Measurements from ENCODE around the gene ACAA1. TPM values are rescaled to one million over a fixed set of nuclear protein-coding genes. Genes with fewer than 3 reads are reported as not detected.

ACAA1 gene
- total and polyA plus RNA-seq, 2 experiments from 2014 or later, result 21.4 to 26.6 TPM

DNA sequence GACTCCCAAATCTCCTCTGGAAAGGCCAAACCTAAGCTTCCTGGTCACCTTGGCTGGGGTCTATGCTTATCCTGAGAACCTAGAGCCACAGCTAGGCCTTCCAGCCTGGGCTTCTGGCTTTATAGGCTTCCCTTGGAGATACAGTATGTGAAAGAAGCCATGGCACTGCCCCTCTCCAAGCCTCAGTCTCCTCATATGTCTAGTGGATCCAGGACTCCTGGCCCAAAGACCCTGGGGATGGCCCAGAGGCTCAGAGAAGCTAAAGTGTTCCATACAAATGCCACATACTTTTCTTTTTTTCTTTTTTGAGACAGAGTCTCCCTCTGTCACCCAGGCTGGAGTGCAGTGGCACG lies 8.6 kb downstream of the ACAA1 start:
- no peak overlapping the region for H3K27ac ChIP-seq (ENCODE audit: low read depth)
- no peak overlapping the region for H3K4me3 ChIP-seq
- H3K27me3 Mint-ChIP-seq (ENCODE audit: insufficient read depth, low read depth, poor library complexity), result peaks cover 4% of the 10 kb centered on the region
- H4K20me1 ChIP-seq (replicated peaks; ENCODE audit: insufficient read depth), result peaks cover 13% of the 10 kb centered on the region; the same call in 1 of the 2 replicates
- H3K9me3 Mint-ChIP-seq, result no peaks in the 10 kb centered on the region
- no peak overlapping the region for H3K4me2 ChIP-seq
- no peaks in the 10 kb centered on the region for H3K9me2 ChIP-seq (ENCODE audit: insufficient read depth)
- no peak overlapping the region for H2AFZ ChIP-seq
- TF ChIP-seq, protein P1, sequence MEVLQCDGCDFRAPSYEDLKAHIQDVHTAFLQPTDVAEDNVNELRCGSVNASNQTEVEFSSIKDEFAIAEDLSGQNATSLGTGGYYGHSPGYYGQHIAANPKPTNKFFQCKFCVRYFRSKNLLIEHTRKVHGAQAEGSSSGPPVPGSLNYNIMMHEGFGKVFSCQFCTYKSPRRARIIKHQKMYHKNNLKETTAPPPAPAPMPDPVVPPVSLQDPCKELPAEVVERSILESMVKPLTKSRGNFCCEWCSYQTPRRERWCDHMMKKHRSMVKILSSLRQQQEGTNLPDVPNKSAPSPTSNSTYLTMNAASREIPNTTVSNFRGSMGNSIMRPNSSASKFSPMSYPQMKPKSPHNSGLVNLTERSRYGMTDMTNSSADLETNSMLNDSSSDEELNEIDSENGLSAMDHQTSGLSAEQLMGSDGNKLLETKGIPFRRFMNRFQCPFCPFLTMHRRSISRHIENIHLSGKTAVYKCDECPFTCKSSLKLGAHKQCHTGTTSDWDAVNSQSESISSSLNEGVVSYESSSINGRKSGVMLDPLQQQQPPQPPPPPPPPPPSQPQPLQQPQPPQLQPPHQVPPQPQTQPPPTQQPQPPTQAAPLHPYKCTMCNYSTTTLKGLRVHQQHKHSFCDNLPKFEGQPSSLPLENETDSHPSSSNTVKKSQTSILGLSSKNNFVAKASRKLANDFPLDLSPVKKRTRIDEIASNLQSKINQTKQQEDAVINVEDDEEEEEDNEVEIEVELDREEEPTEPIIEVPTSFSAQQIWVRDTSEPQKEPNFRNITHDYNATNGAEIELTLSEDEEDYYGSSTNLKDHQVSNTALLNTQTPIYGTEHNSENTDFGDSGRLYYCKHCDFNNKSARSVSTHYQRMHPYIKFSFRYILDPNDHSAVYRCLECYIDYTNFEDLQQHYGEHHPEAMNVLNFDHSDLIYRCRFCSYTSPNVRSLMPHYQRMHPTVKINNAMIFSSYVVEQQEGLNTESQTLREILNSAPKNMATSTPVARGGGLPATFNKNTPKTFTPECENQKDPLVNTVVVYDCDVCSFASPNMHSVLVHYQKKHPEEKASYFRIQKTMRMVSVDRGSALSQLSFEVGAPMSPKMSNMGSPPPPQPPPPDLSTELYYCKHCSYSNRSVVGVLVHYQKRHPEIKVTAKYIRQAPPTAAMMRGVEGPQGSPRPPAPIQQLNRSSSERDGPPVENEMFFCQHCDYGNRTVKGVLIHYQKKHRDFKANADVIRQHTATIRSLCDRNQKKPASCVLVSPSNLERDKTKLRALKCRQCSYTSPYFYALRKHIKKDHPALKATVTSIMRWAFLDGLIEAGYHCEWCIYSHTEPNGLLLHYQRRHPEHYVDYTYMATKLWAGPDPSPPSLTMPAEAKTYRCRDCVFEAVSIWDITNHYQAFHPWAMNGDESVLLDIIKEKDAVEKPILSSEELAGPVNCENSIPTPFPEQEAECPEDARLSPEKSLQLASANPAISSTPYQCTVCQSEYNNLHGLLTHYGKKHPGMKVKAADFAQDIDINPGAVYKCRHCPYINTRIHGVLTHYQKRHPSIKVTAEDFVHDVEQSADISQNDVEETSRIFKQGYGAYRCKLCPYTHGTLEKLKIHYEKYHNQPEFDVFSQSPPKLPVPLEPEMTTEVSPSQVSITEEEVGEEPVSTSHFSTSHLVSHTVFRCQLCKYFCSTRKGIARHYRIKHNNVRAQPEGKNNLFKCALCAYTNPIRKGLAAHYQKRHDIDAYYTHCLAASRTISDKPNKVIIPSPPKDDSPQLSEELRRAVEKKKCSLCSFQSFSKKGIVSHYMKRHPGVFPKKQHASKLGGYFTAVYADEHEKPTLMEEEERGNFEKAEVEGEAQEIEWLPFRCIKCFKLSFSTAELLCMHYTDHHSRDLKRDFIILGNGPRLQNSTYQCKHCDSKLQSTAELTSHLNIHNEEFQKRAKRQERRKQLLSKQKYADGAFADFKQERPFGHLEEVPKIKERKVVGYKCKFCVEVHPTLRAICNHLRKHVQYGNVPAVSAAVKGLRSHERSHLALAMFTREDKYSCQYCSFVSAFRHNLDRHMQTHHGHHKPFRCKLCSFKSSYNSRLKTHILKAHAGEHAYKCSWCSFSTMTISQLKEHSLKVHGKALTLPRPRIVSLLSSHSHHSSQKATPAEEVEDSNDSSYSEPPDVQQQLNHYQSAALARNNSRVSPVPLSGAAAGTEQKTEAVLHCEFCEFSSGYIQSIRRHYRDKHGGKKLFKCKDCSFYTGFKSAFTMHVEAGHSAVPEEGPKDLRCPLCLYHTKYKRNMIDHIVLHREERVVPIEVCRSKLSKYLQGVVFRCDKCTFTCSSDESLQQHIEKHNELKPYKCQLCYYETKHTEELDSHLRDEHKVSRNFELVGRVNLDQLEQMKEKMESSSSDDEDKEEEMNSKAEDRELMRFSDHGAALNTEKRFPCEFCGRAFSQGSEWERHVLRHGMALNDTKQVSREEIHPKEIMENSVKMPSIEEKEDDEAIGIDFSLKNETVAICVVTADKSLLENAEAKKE (CRISPR knock-in tag; IDR thresholded peaks at IDR 0.05), result no peak
- TF ChIP-seq CREB1 (CRISPR knock-in tag; IDR thresholded peaks at IDR 0.05; ENCODE audit: low read depth) (no peak), ZNF114 (CRISPR knock-in tag; IDR thresholded peaks at IDR 0.05) (no peak), EZH2phosphoT487 (IDR thresholded peaks at IDR 0.05; ENCODE audit: unreplicated experiment) (no peak), STAT1 (IDR thresholded peaks at IDR 0.05; ENCODE audit: unreplicated experiment) (no peak), POLR2AphosphoS5 (IDR thresholded peaks at IDR 0.05; ENCODE audit: low read depth) (no peak), EZH2 (IDR thresholded peaks at IDR 0.05; ENCODE audit: low read depth, unreplicated experiment) (no peak), NANOG (IDR thresholded peaks at IDR 0.05; ENCODE audit: borderline replicate concordance) (no peak), JUNB (IDR thresholded peaks at IDR 0.05; ENCODE audit: unreplicated experiment) (no peak), ZNF331 (CRISPR knock-in tag; IDR thresholded peaks at IDR 0.05; ENCODE audit: low read depth) (no peak)
- TF ChIP-seq, protein P2, sequence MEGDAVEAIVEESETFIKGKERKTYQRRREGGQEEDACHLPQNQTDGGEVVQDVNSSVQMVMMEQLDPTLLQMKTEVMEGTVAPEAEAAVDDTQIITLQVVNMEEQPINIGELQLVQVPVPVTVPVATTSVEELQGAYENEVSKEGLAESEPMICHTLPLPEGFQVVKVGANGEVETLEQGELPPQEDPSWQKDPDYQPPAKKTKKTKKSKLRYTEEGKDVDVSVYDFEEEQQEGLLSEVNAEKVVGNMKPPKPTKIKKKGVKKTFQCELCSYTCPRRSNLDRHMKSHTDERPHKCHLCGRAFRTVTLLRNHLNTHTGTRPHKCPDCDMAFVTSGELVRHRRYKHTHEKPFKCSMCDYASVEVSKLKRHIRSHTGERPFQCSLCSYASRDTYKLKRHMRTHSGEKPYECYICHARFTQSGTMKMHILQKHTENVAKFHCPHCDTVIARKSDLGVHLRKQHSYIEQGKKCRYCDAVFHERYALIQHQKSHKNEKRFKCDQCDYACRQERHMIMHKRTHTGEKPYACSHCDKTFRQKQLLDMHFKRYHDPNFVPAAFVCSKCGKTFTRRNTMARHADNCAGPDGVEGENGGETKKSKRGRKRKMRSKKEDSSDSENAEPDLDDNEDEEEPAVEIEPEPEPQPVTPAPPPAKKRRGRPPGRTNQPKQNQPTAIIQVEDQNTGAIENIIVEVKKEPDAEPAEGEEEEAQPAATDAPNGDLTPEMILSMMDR (conservative IDR thresholded peaks at IDR 0.05; ENCODE audit: low read depth in 2 of 2), result no peak
- TF ChIP-seq, protein P3, sequence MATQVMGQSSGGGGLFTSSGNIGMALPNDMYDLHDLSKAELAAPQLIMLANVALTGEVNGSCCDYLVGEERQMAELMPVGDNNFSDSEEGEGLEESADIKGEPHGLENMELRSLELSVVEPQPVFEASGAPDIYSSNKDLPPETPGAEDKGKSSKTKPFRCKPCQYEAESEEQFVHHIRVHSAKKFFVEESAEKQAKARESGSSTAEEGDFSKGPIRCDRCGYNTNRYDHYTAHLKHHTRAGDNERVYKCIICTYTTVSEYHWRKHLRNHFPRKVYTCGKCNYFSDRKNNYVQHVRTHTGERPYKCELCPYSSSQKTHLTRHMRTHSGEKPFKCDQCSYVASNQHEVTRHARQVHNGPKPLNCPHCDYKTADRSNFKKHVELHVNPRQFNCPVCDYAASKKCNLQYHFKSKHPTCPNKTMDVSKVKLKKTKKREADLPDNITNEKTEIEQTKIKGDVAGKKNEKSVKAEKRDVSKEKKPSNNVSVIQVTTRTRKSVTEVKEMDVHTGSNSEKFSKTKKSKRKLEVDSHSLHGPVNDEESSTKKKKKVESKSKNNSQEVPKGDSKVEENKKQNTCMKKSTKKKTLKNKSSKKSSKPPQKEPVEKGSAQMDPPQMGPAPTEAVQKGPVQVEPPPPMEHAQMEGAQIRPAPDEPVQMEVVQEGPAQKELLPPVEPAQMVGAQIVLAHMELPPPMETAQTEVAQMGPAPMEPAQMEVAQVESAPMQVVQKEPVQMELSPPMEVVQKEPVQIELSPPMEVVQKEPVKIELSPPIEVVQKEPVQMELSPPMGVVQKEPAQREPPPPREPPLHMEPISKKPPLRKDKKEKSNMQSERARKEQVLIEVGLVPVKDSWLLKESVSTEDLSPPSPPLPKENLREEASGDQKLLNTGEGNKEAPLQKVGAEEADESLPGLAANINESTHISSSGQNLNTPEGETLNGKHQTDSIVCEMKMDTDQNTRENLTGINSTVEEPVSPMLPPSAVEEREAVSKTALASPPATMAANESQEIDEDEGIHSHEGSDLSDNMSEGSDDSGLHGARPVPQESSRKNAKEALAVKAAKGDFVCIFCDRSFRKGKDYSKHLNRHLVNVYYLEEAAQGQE (IDR thresholded peaks at IDR 0.05; ENCODE audit: unreplicated experiment), result no peak
- TF ChIP-seq, protein P4, sequence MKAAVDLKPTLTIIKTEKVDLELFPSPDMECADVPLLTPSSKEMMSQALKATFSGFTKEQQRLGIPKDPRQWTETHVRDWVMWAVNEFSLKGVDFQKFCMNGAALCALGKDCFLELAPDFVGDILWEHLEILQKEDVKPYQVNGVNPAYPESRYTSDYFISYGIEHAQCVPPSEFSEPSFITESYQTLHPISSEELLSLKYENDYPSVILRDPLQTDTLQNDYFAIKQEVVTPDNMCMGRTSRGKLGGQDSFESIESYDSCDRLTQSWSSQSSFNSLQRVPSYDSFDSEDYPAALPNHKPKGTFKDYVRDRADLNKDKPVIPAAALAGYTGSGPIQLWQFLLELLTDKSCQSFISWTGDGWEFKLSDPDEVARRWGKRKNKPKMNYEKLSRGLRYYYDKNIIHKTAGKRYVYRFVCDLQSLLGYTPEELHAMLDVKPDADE (IDR thresholded peaks at IDR 0.05), result no peak
- no peaks in the 10 kb centered on the region for H3K4me1 ChIP-seq (ENCODE audit: insufficient read depth)
- ATAC-seq (no peak), DNase-seq (ENCODE audit: low spot score) (no peak)
- peaks cover 67% of the 10 kb centered on the region for H3K36me3 Mint-ChIP-seq (ENCODE audit: low read depth)
- H3F3A ChIP-seq (replicated peaks; ENCODE audit: low read depth), result 0 out of 2 replicates have a peak, but pooled peaks cover 3% of the 10 kb centered on the region
- no peaks in the 10 kb centered on the region for H3K79me2 ChIP-seq (replicated peaks; ENCODE audit: insufficient read depth)
- no peak overlapping the region for H3K27ac Mint-ChIP-seq
- H3K36me3 ChIP-seq (ENCODE audit: insufficient read depth), result peaks cover 28% of the 10 kb centered on the region
- no peaks in the 10 kb centered on the region for H3K27me3 ChIP-seq (ENCODE audit: insufficient read depth)
- H3K4me3 Mint-ChIP-seq, result no peak overlapping the region
- H3K4me1 Mint-ChIP-seq, result no peaks in the 10 kb centered on the region; the same call in 2 of the 3 replicates

Measured in GM23338 (cell line).